Glomerular endothelial cell (primary cell): ENCODE data around the gene PPIF. TPM values are rescaled to one million over a fixed set of nuclear protein-coding genes. Genes with fewer than 3 reads are reported as not detected.

Experiments
- DNase-seq: peaks from one replicate; pipeline ENCODE4 v3.0.0-alpha.2; 2011; ENCODE audit warnings: low read depth, low spot score; ENCODE audit errors: extremely low read depth
- total RNA-seq: library from RNA; depleted of rRNA; stranded (reverse); fragments of >200 nt; gene quantifications from 2 replicates; pipeline ENCODE4 v1.2.3, GENCODE V29; 2015

PPIF gene
- total RNA-seq, 1 donor from 2014 or later: 31.6 TPM

- DNase-seq: no peak
Measured at GRCh38 chr10:79346388-79347225, 662 bp upstream of the PPIF start.

- DNase-seq: no peak
Measured at GRCh38 chr10:79347894-79348639, 798 bp downstream of the PPIF start.

- no peak for DNase-seq
Measured at GRCh38 chr10:79348640-79348988, 1.3 kb downstream of the PPIF start.

- no peak for DNase-seq
Measured at GRCh38 chr10:79349072-79349491, 1.8 kb downstream of the PPIF start.

GRCh38 chr10:79349766-79350406, 2.6 kb downstream of the PPIF start:
- no peak for DNase-seq

GRCh38 chr10:79350407-79351154, 3.3 kb downstream of the PPIF start:
- no peak for DNase-seq

- DNase-seq: no peak
Measured at GRCh38 chr10:79351332-79351731, 4.1 kb downstream of the PPIF start.

- DNase-seq: no peak
Measured at GRCh38 chr10:79352035-79352877, 5.0 kb downstream of the PPIF start.

- no peak for DNase-seq
Measured at GRCh38 chr10:79353000-79353406, 5.7 kb downstream of the PPIF start.

GRCh38 chr10:79353726-79354125, 6.5 kb downstream of the PPIF start:
- no peak for DNase-seq

GRCh38 chr10:79354141-79354540, 6.9 kb downstream of the PPIF start:
- DNase-seq: no peak

GRCh38 chr10:79354615-79355014, 7.3 kb downstream of the PPIF start:
- DNase-seq: no peak

GRCh38 chr10:79355420-79356017, 8.2 kb downstream of the PPIF start:
- DNase-seq: no peak

- DNase-seq: no peak
Measured at GRCh38 chr10:79356104-79356503, 8.8 kb downstream of the PPIF start.

- no peak for DNase-seq
Measured at GRCh38 chr10:79357180-79357579, 9.9 kb downstream of the PPIF start.

GRCh38 chr10:79358811-79359210, 11.5 kb downstream of the PPIF start:
- no peak for DNase-seq

GRCh38 chr10:79359816-79360498, 12.7 kb downstream of the PPIF start:
- DNase-seq: no peak

- no peak for DNase-seq
Measured at GRCh38 chr10:79360499-79361342, 13.5 kb downstream of the PPIF start.
